ENCODE measurements around the gene STARD5. TPM values are rescaled to one million over a fixed set of nuclear protein-coding genes. Genes with fewer than 3 reads are reported as not detected.

Gene STARD5
- total and polyA plus RNA-seq, 9 of the 15 experiments (the other 6 are each of a cell fraction or from before 2014, with no cell fraction given): 1.7 to 5.7 (median 2.2) TPM

DNA sequence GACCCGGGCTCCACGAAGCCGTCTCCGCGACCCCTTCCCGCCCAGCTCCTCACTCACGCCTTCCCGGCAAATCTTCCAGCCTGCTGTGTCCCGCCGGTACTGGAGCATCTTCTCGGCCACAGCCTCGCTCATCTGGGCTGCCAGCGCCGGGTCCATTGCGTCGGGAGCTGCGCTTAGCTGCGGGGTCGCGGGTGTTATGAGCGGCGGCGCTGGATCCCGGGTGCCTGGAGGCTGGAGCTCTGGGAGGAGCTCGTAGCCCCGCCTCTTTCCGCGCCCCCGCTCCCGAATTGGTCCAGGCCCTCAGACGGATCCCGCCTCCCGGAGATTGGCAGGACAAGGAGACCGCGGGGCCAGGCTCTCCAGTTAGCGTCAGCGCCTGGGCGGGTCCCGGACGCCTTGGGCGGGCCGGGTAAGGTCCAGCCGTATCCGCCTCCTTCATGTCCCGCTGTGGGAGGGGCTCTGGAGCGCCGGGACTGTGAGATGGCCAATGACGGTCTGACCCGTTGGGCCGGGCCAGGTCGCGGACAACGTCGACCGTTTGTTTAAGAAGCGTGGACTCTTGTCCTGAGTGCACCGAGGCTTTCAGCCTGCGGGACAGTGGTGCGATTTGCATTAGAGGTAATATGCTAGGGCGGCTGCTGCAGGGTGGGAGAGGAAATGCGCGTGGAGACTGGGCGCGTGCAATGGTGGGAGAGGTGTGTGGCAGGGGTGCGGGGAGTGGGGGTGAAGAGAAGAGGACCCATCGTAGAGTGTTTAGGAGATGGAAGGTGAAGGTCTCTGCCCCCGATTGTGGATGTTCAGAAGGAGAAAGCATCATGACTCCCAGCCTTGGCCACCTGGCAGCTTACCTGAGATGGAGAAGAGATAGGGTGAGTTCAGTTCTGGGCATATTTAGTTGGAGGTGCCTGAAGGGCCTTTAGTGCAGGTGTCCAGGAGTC, at the start of gene STARD5 (continued):
- TF ChIP-seq GTF2A2 (tag; IDR thresholded peaks at IDR 0.05): no peak
- TF ChIP-seq CTBP1 (IDR thresholded peaks at IDR 0.05; ENCODE audit: borderline replicate concordance): peak; percentile 69
- no peak for TF ChIP-seq ZNF778 (CRISPR knock-in tag; IDR thresholded peaks at IDR 0.05)
- TF ChIP-seq, protein P1, sequence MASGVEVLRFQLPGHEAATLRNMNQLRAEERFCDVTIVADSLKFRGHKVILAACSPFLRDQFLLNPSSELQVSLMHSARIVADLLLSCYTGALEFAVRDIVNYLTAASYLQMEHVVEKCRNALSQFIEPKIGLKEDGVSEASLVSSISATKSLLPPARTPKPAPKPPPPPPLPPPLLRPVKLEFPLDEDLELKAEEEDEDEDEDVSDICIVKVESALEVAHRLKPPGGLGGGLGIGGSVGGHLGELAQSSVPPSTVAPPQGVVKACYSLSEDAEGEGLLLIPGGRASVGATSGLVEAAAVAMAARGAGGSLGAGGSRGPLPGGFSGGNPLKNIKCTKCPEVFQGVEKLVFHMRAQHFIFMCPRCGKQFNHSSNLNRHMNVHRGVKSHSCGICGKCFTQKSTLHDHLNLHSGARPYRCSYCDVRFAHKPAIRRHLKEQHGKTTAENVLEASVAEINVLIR (CRISPR knock-in tag; IDR thresholded peaks at IDR 0.05): no peak
- TF ChIP-seq, protein P2, sequence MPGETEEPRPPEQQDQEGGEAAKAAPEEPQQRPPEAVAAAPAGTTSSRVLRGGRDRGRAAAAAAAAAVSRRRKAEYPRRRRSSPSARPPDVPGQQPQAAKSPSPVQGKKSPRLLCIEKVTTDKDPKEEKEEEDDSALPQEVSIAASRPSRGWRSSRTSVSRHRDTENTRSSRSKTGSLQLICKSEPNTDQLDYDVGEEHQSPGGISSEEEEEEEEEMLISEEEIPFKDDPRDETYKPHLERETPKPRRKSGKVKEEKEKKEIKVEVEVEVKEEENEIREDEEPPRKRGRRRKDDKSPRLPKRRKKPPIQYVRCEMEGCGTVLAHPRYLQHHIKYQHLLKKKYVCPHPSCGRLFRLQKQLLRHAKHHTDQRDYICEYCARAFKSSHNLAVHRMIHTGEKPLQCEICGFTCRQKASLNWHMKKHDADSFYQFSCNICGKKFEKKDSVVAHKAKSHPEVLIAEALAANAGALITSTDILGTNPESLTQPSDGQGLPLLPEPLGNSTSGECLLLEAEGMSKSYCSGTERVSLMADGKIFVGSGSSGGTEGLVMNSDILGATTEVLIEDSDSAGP (CRISPR knock-in tag; IDR thresholded peaks at IDR 0.05): no peak
- TF ChIP-seq POLR2A (conservative IDR thresholded peaks at IDR 0.05): peak; percentile 80
- TF ChIP-seq, protein P3, sequence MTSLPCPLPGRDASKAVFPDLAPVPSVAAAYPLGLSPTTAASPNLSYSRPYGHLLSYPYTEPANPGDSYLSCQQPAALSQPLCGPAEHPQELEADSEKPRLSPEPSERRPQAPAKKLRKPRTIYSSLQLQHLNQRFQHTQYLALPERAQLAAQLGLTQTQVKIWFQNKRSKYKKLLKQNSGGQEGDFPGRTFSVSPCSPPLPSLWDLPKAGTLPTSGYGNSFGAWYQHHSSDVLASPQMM (CRISPR knock-in tag; IDR thresholded peaks at IDR 0.05): no peak
- TF ChIP-seq CHD2 (IDR thresholded peaks at IDR 0.05; ENCODE audit: low read depth, low read length): peak; percentile 45; the same call in 1 of the 2 replicates
- TF ChIP-seq HMG20B (CRISPR knock-in tag; IDR thresholded peaks at IDR 0.05): no peak
- peak; percentile 47; the same call in 1 of the 2 replicates for TF ChIP-seq HDGF (IDR thresholded peaks at IDR 0.05)
- peak; percentile 79 for TF ChIP-seq TAF7 (tag; IDR thresholded peaks at IDR 0.05)
- peak; percentile 80 for TF ChIP-seq NFYB (IDR thresholded peaks at IDR 0.05; ENCODE audit: extremely low read depth, insufficient read length)
- TF ChIP-seq PHF8 (IDR thresholded peaks at IDR 0.05; ENCODE audit: borderline replicate concordance, low read length): peak; percentile 80; the same call in 1 of the 2 replicates
- TF ChIP-seq NFE2 (IDR thresholded peaks at IDR 0.05; ENCODE audit: low read depth): no peak
- peak; percentile 86 for TF ChIP-seq KDM5B (IDR thresholded peaks at IDR 0.05; ENCODE audit: insufficient replicate concordance, low read depth, low read length)
